ENCODE results near the gene BMPR1B. TPM values are rescaled to one million over a fixed set of nuclear protein-coding genes. Genes with fewer than 3 reads are reported as not detected.

Gene BMPR1B
- total RNA-seq, 1 experiment from 2014 or later = not detected

- H3K36me3 ChIP-seq (ENCODE audit: control insufficient read depth in 1 of 2, insufficient read depth in 2 of 2, low read length in 2 of 2) = no peaks in the 10 kb centered on the region
- no peak for TF ChIP-seq YY1 (IDR thresholded peaks at IDR 0.05; ENCODE audit: extremely low read depth, insufficient replicate concordance, low read depth, low read length)
- no peak for TF ChIP-seq EGR1 (IDR thresholded peaks at IDR 0.05; ENCODE audit: low read depth)
- no peak for TF ChIP-seq REST (IDR thresholded peaks at IDR 0.05; ENCODE audit: low read depth)
- TF ChIP-seq, protein P1, sequence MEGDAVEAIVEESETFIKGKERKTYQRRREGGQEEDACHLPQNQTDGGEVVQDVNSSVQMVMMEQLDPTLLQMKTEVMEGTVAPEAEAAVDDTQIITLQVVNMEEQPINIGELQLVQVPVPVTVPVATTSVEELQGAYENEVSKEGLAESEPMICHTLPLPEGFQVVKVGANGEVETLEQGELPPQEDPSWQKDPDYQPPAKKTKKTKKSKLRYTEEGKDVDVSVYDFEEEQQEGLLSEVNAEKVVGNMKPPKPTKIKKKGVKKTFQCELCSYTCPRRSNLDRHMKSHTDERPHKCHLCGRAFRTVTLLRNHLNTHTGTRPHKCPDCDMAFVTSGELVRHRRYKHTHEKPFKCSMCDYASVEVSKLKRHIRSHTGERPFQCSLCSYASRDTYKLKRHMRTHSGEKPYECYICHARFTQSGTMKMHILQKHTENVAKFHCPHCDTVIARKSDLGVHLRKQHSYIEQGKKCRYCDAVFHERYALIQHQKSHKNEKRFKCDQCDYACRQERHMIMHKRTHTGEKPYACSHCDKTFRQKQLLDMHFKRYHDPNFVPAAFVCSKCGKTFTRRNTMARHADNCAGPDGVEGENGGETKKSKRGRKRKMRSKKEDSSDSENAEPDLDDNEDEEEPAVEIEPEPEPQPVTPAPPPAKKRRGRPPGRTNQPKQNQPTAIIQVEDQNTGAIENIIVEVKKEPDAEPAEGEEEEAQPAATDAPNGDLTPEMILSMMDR (IDR thresholded peaks at IDR 0.05 in 2 of 3, conservative IDR thresholded peaks at IDR 0.05 in 1 of 3; ENCODE audit: borderline replicate concordance in 1 of 3, insufficient read depth in 1 of 3, low read depth in 2 of 3, low read length in 2 of 3) = peak; percentile 40 to 84 (median 58)
- TF ChIP-seq RAD21 (IDR thresholded peaks at IDR 0.05; ENCODE audit: low read depth) = peak; percentile 64
- no peak for TF ChIP-seq MAX (IDR thresholded peaks at IDR 0.05)
- TF ChIP-seq SIN3A (IDR thresholded peaks at IDR 0.05; ENCODE audit: low read depth) = no peak
- TF ChIP-seq ZNF274 (IDR thresholded peaks at IDR 0.05; ENCODE audit: low read depth, low read length) = no peak
- no peak overlapping the region for H3K4me3 ChIP-seq (replicated peaks in 1 of 2; ENCODE audit: low read depth in 1 of 2, low read length in 2 of 2)
- no peaks in the 10 kb centered on the region for H4K20me1 ChIP-seq (ENCODE audit: insufficient read depth)
- no peak overlapping the region for H3K9ac ChIP-seq (ENCODE audit: low read length)
- H3K79me2 ChIP-seq (ENCODE audit: insufficient read depth, low read length) = no peaks in the 10 kb centered on the region
- H3K27ac ChIP-seq (ENCODE audit: low read depth, low read length) = no peak overlapping the region
- no peaks in the 10 kb centered on the region for H3K4me1 ChIP-seq (ENCODE audit: control insufficient read depth in 1 of 2, insufficient read depth in 2 of 2, low read length in 2 of 2)
- no peak for ATAC-seq
- CTCF ChIA-PET = interaction anchor here (0.7 to 1.2 kb wide), 8 partner anchors 9 to 841 kb away, joined by 3 to 5 read pairs (median 4); no protein-coding TSS in a partner anchor
- POLR2A ChIA-PET = no interaction called here
- no TSS peak for BruUV-seq (replicated peaks)
- no peaks in the 10 kb centered on the region for H3K9me3 ChIP-seq (ENCODE audit: control insufficient read depth in 1 of 2, insufficient read depth in 1 of 2, low read depth in 1 of 2, low read length in 2 of 2)
- intact Hi-C loops (cut with micrococcal nuclease) = no loop called here
- RAD21 ChIA-PET (ENCODE audit: low non-redundant PET in 1 of 2, low total read pairs in 2 of 2, uncharacterized antibody in 2 of 2, unreplicated experiment in 2 of 2) = no interaction called here
- no peaks in the 10 kb centered on the region for H3K9me2 ChIP-seq (ENCODE audit: insufficient read depth)
- peak overlapping the region; percentile 7 for H2AFZ ChIP-seq (ENCODE audit: low read depth, low read length, poor library complexity, severe bottlenecking)
- peak; percentile 22 for DNase-seq (ENCODE audit: low read depth, low spot score)
- H3K4me2 ChIP-seq (ENCODE audit: low read length) = no peak overlapping the region
- H3K27me3 ChIP-seq (ENCODE audit: insufficient read depth, low read length) = no peaks in the 10 kb centered on the region
Measured at GRCh38 chr4:95155759-95156451, 398.1 kb downstream of the BMPR1B start.

Data from HCT116 (cell line).